HG03565 (cell line): ENCODE results near the gene SLC35G6.
"Not testable (repeated sequence)": the region's sequence is repeated elsewhere in the genome, so short reads cannot be mapped to it uniquely, and the experiment has no call there.

Experiments
- ATAC-seq: cut with Tn5 transposase; IDR thresholded peaks from one replicate; pipeline ENCODE4 v1.9.1; 2021; ENCODE audit warnings: mild to moderate bottlenecking, moderate library complexity; ENCODE audit not compliant: unreplicated experiment

SLC35G6 gene

DNA sequence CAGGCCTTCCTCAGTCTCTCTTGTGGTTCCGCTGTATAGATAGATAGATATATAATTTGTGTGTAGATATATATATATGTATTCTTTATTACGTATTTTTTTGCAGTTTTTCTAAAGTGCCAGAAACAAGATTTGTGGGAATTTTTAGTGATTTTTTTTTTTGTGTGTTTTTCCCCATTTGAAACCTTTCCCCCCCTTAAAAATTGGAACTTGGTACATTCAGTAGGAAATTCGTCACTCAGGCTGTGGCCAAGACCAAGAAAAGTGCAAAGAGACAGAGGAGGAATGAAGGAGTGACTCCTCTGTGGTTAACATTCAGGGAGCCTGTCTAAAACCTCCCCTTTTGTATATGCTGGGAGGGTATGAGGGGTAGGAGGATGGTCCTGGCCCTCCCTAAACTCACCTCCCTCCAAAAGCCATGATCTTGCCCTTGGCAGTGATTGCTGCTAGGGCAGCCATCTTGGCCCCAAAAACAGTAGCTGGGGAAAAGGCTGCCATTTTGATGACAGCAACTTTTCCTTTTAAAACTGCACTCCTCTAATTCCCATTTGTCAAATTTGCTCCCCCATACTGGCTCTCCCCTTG lies 21.2 kb upstream of the SLC35G6 start:
- ATAC-seq: no peak

- ATAC-seq: no peak
Observed at GRCh38 chr17:7460850-7461660, 20.2 kb upstream of the SLC35G6 start.

- no peak for ATAC-seq
Observed at GRCh38 chr17:7462474-7463371, 18.5 kb upstream of the SLC35G6 start.

GRCh38 chr17:7463372-7463846 lies 17.8 kb upstream of the SLC35G6 start:
- ATAC-seq: no peak

DNA sequence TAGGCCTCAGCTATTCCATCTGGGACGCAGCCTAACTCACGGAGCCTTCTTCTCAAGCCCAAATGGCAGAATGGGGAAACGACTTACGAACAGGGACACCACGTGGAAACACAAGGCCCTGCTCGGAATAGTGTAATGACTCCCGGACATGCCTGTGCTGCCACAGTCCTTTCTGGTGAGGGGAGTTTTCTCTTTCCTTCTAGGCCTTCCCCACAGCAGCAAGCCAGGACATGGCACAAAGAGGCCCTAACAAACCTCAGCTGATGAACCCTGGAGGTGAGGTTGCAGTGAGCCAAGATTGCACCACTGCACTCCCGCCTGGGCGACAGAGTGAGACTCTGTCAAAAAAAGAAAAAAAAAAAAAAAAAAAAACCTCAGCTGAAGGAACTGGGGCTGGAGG lies 17.2 kb upstream of the SLC35G6 start:
- ATAC-seq: no peak

DNA sequence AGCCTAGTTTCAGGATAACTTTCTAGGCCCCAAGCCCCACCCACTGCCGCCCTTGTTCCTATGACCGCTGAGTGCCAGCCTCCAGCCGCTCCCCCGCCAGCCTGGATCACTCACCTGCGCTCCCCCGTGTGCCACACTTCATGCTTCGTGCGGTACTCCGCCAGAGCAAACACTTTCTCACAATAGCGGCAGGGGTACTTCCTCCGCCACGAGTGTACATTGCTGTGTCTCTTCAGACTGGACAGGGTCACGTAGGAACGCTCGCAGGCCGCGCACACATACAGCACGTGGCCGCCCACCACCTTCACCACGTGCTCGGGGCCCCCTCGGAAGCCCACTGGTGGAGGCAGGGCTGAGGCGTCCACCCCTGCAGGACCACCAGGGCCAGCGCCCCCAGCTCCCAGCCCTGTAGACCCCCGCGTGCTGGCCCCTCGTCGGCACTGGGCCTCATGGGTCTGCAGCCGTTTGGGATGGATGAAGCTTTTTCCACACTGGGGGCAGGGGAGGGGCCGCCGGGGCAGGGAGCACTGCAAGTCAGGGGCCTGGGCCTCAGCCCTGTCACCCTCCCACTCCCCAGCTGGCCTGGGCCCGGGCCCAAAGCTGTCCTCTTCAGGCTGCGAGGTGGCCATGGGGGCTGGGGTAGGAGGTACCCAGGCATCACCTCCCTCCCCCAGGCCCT lies 15.5 kb upstream of the SLC35G6 start:
- ATAC-seq: no peak

- no peak for ATAC-seq
Observed at GRCh38 chr17:7466318-7466638, 15.0 kb upstream of the SLC35G6 start.

DNA sequence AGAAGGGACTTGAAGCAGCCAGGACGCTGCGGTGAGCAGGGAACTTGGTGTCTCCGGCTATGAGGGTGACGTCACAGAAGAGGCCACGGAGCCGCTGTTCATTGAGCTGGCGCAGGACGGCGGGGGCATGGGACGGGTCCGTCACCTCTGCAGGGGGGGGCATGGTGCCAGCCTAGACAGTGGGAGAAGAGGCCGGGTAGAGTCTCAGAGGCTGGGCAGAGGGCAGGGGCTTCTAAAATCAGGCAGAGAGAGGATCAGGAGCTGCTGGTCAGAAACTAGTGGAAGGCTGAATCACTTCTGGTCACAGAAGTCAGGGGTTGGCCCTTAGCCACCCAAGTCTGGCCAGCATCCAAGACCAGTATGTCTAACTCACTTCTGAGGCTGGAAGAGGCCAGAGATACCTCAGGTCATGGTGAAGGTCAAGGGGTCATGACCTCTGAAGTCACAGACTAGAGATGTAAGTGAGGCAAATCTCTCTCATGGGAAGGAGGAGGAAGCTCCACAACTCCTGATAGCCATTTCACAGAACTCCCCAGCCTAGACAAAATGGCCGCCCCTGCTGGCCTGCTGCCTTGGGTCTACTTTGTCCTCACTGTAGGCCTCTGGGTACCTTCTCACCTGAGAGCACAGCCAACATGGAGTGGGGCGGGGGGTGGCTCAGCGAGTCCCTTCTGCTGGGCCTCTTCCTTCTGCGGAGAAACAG lies 14.5 kb upstream of the SLC35G6 start:
- no peak for ATAC-seq

GRCh38 chr17:7467498-7467897 lies 13.7 kb upstream of the SLC35G6 start:
- no peak for ATAC-seq

DNA sequence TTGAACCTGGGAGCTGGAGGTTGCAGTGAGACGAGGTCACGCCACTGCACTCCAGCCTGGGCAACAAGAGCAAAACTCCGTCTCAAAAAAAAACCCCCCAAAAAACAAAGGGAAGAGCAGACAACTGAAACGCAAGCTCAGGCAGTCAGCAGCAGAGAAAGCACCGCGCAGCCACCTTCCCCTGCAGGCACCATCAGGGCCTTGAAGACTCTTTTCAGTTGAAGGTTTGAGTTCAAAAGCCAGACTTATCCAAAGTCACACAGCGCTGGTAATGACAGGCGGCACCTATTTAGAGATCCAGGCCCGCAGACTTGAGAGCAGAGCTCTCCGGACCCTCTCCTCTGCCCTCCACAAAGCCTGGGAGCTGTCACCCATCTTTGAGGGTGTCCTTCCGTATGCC lies 13.0 kb upstream of the SLC35G6 start:
- ATAC-seq: no peak

DNA sequence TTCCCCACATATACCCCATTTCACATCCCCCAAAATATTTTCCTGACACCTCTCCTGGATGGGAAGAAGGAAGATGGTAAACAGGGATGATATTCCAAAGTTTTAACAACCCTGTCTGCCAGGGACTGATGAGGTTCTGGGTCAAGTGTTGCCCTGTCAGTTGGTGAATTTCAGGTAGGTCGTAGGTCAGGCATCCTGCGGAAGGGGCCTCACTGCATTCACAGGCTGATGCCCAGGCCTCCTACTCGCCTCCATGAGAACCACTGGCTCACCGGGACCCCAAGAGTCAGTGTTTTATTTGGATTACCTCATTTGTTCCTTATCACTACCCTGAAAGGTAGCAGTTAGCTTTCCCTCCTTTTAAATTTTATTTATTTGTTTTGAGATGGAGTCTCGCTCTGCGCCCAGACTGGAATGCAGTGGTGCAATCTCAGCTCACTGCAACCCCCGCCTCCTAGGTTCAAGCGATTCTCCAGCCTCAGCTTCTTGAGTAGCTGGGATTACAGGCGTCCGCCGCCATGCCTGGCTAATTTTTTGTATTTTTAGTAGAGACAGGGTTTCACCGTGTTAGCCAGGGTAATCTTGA lies 12.3 kb upstream of the SLC35G6 start:
- no peak for ATAC-seq

DNA sequence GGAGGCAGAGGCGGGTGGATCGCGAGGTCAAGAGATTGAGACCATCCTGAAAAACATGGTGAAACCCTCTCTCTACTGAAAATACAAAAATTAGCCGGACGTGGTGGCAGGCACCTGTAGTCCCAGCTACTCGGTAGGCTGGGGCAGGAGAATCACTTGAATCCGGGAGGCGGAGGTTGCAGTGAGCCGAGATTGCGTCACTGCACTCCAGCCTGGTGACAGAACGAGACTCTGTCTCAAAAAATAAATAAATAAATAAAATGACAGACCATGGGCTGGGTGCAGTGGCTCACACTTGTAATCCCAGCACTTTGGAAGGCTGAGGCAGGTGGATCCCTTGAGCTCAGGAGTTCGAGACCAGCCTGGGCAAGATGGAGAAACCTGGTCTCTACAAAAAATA lies 11.4 kb upstream of the SLC35G6 start:
- not testable (repeated sequence) for ATAC-seq

GRCh38 chr17:7470457-7470973 lies 10.7 kb upstream of the SLC35G6 start:
- not testable (repeated sequence) for ATAC-seq

DNA sequence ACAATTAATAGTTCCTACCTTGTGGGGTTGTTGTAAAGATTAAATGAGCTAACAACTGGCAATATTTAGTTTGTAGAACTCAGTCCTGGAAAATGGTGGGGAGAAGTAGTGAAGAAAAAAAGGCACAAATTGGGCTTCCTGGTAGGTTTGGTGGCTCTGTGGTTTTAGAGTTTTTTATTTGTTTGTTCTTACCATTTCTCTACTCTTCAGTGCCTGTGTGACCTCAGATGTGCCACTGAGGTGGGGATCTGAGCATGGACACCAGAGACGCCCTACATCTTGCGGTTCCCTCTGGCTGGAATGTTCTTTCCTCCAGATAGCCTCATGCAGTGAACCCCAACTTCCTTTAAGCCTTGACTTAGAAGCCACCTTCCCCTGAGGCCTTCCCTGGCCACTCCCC lies 9.5 kb upstream of the SLC35G6 start:
- ATAC-seq: no peak

DNA sequence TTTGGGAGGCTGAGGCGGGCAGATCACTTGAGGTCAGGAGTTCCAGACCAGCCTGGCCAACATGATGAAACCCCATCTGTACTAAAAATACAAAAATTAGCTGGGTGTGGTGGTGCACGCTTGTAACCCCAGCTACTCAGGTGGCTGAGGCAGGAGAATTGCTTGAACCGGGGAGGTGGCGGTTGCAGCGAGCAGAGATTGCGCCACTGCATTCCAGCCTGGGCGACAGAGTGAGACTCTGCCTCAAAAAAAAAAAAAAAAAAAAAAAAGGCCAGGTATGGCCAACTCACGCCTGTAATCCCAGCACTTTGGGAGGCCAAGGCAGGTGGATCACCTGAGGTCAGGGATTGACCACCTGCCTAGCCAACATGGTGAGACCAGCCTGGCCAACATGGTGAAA lies 6.5 kb upstream of the SLC35G6 start:
- not testable (repeated sequence) for ATAC-seq

DNA sequence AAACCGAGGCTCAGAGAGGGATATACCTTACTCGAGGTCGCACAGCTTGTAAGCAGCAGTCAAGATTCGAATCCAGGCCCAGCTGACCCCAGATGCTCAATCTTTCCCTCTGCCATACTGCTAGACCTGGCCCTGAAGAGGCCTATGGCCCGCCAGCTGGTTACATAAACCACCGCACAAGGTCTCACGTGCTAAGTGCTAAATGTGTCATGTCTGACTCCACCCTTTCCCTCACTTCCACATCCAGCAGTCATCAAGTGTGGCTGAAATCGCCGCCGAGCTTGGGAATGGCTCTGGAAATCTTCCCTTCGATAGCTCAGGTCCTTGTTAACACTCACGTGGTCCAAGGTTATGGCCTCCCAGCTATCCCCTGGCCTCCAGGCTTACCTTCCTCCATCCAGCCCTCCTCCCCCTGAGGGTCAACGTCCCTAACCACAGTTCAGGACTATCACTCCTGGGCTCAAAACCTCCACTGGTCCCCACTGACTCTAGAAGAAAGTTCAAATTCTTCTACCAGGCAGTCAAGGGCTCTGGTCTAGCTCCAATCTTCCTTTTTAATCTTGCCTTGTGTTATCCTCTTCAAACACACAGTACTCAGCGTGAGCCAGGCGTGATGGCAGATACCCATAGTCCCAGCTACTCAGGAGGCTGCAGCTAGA lies 5.4 kb upstream of the SLC35G6 start:
- no peak for ATAC-seq

GRCh38 chr17:7476494-7476893 lies 4.8 kb upstream of the SLC35G6 start:
- ATAC-seq: no peak

GRCh38 chr17:7476951-7477350 lies 4.3 kb upstream of the SLC35G6 start:
- no peak for ATAC-seq
